Myocyte (in vitro differentiated cells): ENCODE measurements around the gene TNRC6B. TPM values are rescaled to one million over a fixed set of nuclear protein-coding genes. Genes with fewer than 3 reads are reported as not detected.

Experiments used
- DNase-seq: peaks from one replicate; pipeline ENCODE4 v3.0.0-alpha.2; 2012; ENCODE audit warnings: low read depth
- total RNA-seq: library from RNA; depleted of rRNA; stranded (reverse); fragments of >200 nt; gene quantifications from 2 replicates; pipeline ENCODE4 v1.2.3, GENCODE V29; 2014

The TNRC6B gene
- total RNA-seq, 1 donor from 2014 or later, result 34.7 TPM

DNA sequence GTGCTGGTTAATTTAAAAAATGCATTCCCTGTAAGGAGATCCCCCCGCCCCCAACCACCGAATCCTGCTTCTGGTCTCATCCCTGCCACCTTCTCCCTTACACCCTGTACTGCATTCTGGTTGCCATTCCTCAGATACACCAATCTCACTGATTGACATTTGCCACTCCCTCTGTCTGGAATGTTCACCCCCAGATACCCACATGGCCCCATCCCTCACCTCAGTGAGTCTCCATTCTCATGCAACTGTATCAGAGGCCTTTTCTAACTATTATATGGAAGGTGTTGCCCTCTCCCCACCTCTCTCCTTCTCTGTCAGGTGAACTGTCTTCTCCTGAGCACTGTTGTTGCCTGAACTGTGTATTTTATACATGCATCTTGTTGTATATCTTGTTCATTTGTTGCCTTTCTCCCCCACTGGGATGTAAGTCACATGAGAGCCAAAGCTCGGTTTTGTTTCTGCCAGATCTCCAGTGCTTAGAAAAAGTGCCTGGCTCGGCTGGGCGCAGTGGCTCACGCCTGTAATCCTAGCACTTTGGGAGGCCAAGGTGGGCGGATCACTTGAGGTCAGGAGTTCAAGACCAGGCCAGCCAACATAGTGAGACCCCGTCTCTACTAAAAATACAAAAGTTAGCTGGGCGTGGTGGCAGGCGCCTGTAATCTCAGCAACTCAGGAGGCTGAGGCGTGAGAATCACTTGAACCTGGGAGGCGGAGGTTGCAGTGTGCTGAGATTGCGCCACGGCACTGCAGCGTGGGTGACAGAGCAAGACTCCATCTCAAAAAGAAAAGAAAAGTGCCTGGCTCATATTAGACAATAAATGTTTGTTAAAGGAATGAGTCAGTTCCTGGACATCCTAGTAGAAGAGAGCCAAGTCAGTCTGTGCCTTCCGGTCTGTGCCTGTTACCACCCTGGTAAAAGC is 61.0 kb downstream of the TNRC6B start:
- DNase-seq, result peak; percentile 24

DNA sequence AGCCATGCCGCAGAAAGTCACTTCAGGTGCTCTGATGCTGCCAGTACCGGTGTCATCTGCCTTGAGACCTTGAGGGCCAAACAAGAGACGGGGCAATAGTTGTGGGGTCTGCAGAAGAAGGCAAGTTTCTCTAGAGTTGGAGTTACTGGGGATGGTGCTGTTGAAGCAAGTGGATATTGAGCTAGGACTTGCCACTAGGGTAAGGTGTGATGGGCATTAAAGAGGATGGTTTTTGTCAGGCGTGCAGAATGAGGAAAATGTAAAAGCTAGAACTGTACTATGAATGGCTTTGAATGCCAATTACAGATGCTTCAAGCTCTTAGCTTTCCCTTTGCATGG is 61.6 kb downstream of the TNRC6B start:
- DNase-seq, result no peak

DNA sequence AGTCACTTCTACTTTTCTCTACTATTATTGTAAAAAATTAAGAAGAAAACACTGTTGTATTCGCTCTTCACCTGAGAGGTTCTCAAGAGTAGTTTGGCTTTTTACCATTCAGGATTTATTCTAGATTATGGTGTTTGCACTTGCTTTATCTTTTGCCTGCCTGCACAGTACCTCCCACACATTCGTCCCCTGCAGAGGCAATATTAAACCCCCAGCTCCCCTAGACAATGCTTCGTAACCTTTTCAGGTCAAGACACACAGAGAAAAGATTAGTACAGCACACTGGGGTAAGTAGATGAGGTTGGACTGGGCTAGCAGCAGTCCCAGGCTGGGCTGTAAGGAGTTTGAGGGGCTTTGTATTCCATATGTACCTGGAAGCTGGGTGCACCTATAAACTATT is 62.4 kb downstream of the TNRC6B start:
- DNase-seq, result no peak

DNA sequence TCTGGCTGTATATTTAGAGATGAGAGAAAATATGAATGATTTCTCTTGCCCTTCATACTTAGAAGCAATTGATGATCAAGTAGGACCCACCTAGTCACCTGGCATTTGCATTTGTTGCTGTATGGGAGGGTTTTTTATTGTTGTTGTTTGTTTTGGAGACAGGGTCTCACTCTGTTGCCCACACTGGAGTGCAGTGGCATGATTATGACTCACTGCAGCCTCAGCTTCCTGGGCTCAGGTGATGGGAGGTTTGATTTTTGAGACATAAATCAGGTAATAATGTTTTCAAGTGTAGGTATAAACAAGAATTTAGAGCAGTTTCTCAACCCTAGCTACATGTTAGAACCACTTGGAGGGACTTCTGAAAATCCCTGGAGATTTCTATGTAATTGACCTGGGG is 63.0 kb downstream of the TNRC6B start:
- DNase-seq, result no peak

DNA sequence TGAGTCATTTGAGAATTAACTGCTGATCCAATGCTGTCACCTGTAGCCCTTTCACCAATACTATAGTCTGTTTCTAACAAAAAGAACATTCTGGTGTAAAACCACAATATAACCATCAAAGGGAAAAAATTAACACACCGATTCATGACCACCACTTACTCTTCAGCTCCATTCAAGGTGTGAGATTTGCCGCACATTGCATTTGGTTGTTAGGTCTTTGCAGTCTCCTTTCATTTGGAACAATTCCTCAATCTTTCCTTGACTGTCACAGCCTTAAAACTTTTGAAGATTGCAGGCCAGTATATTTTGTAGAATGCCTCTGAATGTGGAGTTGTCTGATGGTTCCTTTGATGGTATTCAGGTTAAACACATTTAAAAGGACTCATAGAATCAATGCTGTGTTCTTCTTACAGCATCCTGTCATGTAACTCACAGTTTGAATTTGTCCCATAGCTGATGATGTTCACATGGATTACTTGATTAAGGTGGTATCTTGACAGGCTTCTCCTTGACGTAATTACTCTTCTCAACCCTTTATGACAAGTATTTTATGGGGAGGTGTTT is 63.6 kb downstream of the TNRC6B start:
- no peak for DNase-seq

DNA sequence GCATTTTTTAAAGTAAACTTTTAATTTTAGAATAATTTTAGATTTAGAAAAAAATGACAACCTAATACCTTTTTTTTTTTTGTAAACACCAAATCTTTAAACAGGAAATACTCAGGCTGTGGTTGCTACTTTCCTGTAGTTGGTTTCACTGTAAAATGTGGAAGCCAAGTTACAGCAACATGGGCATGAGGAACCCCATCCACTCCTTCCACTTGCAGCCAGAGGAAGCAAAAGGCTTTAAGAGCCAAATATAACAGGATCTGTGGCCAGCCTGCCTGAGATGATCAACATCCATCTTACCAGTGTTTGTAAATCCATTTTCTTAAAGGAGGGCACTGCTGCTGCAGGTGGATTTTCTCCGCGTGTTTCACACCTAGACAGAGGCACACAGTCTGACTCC is 66.2 kb downstream of the TNRC6B start:
- no peak for DNase-seq

DNA sequence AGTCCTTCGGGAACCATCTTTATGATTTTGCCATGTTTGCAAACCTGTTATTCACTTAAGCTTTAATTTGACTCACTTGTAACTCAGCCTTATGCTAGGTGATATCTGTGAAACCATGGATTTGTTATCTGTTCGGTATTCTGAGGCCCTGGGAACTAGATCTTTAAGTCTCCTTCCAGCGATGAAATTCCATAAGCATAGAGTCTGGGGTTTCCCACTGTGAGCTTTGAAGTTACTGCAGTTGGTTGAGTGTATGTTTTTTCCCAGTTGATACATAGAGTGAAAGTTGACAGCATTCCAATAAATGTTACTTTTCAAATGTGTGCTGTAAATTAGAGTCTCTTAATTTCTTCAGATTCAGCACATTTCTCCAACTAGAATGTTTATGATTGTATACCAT is 66.9 kb downstream of the TNRC6B start:
- no peak for DNase-seq

DNA sequence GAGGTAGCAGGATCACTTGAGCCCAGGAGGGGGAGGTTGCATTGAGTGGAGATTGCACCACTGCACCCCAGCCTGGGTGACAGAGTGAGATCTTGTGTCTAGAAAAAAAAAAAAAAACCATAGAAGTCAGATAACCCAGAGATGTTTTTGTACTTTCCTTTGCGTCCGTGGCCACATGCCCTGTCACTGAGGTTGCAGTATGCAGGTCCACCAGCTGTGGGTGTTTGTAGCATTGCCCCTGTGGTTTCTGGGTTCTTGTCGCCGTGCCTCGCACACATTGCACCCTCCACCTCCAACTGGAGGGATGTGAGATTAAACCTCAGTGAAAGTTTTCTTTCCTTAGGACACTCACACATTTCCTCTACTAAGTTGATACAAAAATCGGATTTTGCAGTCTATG is 70.3 kb downstream of the TNRC6B start:
- peak; percentile 10 for DNase-seq

DNA sequence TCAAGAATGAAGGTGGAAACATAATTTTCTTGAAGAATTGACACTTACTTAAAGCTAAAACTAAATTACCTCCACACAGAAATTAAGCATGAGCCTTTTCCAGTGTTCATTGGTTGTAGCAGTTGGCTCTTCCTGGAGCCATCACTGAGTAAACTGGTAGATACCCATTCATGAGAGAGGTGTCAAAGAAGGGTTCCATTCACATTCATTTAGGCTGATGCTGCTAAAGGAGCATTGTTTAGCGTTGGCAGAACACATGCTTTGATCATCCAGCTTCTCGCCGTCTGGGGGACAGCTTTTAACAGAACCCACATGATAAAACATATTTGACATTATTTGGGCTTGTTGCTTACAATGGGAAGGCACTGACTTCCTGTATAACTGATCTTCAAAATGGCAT is 71.6 kb downstream of the TNRC6B start:
- DNase-seq, result no peak

DNA sequence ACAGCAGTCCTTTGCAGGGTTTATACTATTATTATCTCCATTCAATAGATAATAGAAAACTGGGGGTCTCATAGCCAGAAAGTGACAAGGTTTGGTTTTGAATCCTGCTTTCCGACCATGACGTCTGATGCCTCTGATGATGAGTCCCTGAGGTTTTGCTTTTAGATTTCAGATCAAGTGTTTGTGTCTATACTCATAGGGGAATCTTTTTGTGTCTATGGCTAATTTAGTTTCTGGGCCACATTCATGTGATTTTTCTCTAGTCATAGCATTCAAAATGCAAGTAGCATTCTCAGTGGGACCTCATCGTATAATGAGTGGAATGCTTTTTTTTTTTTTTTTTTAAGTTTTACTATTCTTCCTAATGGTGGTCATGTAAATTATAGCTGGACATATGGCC is 72.9 kb downstream of the TNRC6B start:
- no peak for DNase-seq

DNA sequence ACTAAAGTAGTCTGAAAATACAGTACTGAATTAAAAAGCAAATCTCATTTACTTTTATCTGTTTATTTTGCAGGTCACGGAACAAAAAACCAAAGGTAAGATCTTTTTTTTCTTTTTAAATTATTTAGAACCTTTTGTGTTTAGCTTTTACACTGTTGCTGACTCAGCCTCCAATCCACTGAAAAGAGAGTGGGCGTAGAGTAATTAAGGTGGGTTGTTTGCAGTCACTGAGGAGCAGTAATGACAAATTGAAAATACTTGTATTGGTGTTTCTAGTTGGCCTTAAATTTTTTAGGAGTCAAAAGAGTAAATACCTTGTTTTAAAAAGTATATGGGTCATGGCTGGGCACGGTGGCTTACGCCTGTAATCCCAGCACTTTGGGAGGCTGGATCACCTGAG is 73.4 kb downstream of the TNRC6B start:
- no peak for DNase-seq

DNA sequence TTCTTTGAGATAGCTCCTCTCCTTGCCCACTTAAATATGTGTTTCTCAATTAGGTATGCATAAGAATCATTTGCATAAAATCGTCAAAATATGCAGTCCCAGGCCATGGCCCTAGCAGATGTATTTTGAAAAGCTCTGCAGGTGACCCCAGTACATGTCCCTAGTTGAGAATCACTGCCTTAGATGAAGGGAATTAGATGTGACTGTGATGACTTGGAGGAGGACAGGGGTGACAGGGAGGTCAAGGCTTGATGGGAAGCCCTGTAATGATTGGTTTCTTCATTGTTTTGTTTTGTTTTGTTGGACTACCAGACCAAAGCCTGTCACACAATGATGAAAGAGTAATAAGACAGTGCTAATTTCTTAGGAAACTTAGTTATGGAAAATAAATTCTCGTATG is 74.4 kb downstream of the TNRC6B start:
- no peak for DNase-seq

DNA sequence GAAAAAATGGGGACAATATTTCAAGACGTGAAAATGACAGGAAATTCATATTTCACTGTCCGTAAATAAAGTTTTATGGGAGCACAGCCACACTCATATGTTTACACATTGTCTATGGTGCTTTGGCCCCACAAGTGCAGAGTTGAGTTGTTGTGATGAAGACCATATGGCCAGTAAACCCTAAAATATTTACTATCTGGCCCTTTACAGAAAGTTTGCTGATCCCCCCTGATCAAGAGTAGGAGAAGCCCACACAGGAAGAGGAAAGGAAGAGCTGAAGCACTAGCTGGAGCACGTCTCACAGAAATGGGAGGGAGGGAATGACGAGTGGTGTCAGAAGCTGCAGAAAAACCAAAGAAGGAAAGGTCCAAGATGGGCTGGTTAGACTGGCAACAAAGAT is 78.8 kb downstream of the TNRC6B start:
- no peak for DNase-seq

DNA sequence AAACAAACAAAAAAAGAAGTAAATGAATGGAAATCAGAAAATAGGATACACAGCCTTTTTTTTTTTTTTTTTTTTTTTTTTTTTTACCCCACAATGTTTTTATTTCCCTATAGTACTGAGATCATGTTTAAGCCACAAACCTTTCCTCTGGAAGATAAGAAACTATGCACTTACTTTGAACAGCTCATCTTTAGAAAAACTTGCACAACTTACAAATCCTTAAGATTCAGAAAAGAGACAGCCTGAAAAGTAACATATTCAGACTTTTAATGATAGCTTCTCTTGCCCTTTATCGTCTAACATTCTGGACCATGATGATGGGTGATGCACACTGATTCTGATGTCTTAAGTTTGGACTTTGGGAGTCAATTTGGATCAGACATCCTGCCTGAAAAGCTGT is 80.3 kb downstream of the TNRC6B start:
- DNase-seq, result no peak

DNA sequence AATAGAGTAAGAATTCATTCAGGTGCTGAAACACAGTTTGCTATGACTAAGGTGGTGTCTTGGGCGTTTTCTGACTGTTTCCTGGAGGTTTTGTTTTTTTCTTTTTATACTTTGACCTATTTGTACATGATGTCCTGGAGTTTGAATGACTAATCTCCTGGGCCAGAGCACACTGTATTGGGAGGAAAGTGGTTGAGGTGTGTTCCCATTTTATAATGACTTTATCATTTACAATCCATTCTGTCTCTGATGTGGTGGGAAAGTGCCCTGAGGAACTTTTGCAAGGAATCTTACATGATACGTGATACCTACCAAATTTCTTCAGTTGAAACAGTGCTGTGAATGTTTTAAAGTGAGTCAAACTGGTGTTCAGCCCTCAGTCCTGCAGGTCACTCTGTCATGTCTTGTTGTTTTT is 80.8 kb downstream of the TNRC6B start:
- no peak for DNase-seq

DNA sequence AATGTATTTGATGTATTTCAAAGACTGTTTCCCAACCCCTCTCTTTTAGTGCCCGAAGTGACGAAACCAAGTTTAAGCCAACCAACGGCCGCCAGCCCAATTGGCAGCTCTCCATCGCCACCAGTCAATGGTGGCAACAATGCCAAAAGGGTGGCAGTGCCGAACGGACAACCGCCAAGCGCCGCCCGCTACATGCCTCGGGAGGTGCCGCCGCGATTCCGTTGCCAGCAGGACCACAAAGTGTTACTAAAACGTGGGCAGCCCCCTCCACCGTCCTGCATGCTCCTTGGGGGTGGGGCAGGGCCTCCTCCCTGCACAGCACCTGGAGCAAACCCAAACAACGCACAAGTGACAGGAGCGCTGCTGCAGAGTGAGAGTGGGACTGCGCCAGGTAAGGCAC is 84.1 kb downstream of the TNRC6B start:
- no peak for DNase-seq

DNA sequence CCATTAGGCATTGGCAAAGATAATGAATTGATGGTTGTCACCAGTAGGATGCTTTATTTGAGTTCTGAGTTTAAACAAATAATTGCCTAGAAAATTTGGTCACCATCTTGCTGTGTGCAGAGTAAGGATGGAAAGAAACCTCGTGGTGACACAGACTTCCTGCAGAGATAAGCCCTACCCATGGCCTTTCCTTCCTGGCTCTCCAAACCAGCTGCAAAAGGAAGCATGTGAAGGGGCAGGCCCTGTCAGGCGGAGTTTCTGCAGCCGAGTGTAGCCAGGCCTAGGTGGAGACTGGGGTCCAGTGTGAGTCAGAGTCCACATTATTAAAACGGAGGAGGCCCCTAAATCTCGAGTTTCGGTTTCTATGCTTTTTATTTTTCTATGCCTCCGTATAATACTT is 85.5 kb downstream of the TNRC6B start:
- DNase-seq, result no peak

DNA sequence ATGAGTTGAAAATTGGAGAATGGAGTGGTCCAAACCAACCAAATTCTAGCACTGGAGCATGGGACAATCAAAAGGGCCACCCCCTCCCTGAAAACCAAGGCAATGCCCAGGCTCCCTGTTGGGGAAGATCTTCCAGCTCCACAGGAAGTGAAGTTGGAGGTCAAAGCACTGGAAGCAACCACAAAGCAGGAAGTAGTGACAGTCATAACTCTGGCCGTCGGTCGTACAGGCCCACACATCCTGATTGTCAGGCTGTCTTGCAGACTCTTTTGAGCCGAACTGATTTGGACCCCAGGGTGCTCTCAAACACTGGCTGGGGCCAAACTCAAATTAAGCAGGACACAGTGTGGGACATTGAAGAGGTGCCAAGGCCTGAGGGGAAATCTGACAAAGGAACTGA is 88.1 kb downstream of the TNRC6B start:
- no peak for DNase-seq

DNA sequence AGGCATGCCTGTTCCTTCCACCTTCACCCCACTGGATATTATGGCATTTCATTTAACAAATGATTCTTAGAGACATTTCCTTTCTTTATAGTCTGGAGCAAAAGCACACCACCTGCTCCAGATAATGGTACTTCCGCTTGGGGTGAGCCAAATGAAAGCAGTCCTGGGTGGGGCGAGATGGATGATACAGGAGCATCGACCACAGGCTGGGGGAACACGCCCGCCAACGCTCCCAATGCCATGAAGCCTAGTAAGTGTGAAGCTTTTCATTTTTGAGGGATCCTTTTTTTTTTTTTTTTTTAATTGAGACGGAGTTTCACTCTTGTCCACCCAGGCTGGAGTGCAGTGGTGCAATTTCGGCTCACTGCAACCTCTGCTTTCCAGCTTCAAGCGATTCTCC is 92.3 kb downstream of the TNRC6B start:
- no peak for DNase-seq

DNA sequence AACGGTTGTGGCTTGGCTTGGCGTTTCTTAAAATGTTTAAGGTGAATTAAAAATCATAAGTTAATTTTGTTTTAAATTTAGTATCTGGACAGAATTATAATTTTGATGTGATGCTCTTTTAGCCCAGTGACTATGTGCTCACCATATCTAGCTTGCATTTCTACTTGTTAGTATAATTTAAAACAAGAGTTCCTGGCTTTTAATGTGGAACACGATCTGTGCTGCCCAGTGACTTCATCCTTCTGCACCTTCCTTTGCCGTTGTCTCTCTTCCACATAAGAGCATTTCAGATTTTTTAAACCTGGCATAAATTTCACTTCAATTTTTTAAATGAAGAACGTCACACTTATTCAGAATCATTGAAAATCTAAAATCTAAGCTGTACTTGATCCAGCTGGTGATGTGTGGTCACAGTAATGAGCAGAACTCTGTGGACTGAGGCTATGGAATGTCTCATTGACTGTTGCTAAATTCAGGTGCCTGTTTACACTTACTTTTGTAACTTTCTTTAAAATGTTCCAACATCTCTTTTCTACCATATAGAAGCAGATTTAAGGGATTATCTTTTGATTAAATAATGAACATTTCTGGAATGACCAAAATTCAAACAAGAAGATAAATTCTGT is 93.1 kb downstream of the TNRC6B start:
- no peak for DNase-seq

DNA sequence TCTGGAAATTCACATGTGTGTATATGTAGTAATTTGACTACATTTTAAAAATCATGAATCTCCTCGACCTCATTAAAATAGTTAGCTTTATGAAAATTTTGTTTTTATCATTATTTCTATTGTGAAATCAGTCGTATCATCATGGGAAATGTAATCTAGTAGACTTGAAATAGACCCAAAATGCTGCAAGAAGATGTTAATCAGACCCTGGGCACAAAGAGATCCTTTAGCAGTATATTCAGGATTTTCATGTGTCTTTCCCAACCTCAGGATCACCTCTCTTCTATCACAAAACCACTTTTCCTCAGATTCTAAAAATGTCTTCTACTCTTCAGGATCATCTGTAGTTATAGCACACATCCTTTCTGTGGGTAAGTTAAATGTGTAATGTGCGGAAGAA is 93.7 kb downstream of the TNRC6B start:
- DNase-seq, result no peak

DNA sequence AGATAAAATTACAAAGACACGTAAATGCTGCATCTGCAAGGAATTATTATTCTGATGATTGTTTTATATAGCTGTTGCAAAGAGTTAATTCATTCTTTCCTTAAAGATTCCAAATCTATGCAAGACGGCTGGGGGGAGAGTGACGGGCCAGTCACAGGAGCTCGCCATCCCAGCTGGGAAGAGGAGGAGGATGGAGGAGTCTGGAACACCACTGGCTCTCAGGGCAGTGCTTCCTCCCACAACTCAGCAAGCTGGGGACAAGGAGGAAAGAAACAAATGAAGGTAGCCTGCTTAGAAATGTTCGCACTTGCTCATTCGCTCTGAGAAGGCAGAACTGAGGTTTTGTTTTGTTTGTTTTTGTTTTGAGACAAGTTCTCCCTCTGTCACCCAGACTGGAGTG is 95.6 kb downstream of the TNRC6B start:
- DNase-seq, result no peak
